HG03565 (cell line): ENCODE results near the gene UBP1.
"Not testable (repeated sequence)": the region's sequence is repeated elsewhere in the genome, so short reads cannot be mapped to it uniquely, and the experiment has no call there.

ENCODE experiments used
- ATAC-seq: cut with Tn5 transposase; IDR thresholded peaks from one replicate; pipeline ENCODE4 v1.9.1; 2021; ENCODE audit warnings: mild to moderate bottlenecking, moderate library complexity; ENCODE audit not compliant: unreplicated experiment

The UBP1 gene

DNA sequence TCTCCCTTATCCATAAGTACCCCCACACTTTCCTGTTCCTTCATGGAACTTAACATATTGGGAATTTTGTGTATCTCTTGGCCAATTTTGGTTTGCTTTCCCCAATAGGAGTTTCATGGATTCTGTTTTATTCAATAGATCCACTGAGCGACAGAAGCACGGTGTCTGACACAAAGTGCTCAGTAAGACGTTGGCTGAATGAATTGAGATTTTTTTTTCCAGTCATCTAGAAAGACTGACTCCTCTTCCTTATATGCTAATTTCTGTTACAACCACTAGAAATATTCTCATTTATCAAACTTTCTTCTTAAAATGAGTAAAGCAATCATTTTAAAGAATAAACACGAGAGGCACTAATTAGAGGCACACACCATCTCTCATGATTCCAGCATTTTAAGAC, 48.1 kb downstream of the UBP1 start:
- ATAC-seq, result no peak

DNA sequence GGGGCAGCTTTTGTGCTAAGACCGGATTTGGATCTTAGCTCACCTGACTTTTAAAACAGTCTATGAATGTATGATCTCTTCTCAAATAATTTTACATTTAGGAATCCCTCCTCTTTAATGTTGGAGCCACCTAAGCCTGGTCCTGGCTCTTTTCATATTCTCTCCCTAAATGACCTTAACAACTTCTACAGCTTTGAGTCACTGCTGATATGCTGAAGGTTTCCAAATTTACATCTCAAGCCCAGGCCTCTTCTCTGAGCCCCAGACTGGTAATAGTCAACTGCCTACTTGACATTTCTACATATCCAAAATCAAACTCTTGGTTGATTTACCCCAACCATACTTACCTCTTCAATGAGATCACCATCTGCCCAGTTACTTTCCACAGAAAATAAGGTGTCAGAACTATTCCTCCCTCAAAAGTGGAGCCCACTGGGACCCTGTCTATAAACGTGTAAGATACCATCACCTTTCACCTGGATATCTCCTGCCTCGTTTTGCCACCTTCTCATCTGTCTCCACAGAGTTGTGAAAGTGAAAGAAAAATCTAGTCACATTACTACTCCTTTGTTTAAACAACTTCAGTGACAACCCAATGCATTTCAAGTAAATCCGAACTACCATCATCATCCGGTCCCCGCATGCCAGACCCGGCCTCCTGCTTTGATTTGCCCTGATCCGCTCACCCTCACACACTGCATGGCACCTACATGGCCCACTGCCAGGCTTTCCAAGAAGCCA, 48.8 kb downstream of the UBP1 start:
- no peak for ATAC-seq

DNA sequence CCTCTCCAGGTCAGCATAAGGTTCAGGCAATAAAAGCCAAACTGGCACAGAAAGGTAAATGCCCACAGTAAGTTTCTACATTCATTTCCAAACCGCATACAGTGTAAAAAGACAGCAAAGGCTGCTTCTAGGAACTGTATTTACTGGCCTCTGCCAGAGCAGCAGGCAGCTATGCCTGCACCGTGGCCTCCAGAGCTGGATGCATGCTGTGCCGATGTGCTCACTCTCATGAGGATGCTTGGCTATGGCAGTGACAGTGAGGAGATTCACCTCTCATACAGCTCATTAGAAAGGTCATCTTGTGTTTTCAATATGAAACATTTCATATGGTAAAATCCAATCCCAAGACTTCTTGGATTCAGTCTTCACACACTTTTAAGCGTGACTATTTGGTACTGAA, 50.3 kb downstream of the UBP1 start:
- ATAC-seq, result no peak

DNA sequence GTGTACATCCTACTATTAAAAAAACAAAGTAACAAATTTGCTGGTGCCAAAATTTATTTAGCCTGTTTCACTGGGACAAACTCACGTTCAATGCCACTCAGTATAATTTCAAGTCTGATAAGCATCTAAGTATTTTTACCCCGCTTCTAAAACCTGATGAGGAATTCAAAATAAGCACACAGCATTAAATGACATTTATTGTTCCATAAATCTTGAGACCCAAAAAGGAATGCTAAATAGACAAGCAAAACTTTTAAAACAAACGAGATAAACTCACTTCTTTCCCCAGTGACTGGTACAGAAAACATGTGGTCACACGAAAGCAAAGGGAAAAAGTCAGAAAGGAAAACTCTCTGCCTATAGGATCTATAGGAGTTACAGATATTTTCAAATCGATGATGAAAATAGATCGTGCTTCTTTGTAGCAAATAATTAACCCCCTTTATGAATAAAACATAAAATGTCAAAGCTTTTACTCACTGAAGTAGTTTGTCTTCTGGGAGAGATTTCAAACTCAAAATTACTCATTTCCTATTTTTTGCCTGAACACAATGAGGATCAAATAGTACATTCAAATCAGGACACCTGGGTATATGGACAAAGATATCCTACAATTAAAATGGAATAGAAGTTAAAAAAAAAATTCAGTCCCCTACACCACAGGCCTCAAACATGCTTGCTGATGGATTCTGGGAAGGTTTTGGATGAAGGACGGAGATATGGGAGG, 51.7 kb downstream of the UBP1 start:
- no peak for ATAC-seq

DNA sequence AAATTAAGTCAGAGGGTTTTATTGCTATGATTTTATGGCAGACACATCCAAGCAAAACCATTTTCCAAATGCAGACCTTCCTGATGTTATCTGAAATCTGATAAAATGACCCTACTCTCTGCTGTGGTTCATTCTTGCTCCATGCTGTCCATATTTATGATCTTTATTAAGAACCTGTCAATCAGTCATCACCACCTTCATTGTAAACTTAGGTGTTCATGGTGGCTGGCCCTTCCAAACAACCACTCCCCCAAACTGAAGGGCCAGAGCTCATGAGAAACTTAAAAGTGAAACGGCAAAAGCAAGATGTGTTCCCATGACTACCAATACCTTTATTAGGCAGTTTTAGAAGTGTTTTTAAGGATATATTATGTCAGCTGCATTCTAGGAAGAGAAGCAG, 53.6 kb downstream of the UBP1 start:
- no peak for ATAC-seq

DNA sequence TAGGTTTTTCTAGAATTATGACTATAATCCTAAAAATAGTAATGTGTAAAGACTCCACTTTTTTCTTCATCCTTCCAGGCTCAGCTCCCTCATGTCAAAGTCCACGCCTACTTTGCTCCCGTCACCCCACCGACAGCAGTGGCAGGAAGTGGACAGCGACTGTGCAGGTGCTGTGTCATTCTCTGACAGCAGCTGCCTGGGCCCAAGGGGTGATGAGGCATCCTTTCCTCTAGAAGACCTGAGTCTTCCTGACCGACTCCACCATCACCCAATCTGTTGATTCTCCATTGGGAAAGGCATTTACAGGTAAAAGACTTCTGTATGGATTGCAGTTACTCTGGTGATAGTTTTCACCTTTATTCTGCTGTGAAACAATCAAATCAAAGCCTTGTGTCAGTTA, 54.8 kb downstream of the UBP1 start:
- ATAC-seq, result no peak

DNA sequence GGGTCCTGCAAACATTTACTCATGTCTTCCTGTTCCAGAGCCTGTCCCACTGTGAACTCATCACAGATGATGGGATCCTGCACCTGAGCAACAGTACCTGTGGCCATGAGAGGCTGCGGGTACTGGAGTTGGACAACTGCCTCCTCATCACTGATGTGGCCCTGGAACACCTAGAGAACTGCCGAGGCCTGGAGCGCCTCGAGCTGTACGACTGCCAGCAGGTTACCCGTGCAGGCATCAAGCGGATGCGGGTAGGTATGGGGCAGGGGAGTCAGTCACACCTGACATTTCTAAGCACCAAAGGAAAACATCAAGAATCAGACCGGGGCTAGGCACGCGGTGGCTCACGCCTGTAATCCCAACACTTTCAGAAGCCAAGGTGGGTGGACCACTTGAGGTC, 56.3 kb downstream of the UBP1 start:
- no peak for ATAC-seq

DNA sequence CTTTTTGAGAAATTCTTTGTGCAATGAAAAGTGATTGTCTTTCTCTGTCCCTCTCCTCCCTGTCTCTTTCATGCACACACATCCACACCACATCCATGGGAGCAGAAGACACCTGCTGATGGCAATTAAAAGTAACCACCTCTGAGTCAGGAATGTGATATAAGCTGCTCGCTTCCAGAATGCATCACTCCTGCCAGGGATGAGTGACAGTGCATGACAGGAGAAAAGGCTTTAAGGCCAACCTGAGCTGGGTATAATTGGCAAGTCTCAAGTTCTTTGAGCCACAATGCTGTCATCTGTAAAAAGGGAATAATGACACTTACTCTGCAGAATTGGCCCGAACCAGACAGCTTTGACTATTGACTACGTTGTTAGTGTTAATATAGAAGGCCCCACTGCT, 59.6 kb downstream of the UBP1 start:
- ATAC-seq, result no peak

DNA sequence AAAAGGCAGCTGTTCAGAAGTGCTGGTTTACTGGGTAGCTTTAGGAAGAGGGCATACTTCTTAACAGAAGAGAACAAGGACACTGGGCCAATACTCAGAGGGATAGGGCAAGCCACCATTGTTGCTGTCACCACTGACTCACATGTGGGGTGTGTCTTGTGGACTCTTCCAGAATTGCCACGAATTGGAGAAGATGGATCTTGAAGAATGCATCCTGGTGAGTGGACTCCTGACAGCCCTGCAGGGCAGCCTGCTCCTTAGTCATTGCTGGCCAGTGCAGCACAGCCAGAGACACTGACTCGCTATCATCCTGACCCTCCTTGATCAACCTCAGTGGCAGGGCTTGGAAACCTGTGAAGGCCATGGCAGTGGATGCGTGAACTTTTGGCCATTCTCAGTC, 62.3 kb downstream of the UBP1 start:
- no peak for ATAC-seq

DNA sequence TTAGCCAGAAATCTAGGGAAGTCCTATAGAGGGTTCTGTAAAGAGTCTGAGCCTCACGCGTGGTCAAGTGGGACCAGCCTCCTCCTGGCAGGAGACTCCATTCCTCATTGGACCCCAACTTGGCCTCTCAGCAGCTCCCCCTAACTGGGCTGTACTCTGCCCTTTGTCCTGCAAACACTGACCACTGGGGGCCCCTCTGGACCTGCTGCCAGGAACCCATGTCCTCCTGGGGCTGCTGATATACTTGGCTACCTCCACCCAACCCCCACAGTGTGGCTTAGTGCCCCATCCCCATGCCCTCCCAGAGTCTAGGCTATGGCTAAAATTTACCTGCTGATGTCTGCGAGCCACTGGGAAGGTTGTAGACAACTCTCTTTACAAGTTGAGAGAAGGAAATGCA, 62.7 kb downstream of the UBP1 start:
- ATAC-seq, result no peak

DNA sequence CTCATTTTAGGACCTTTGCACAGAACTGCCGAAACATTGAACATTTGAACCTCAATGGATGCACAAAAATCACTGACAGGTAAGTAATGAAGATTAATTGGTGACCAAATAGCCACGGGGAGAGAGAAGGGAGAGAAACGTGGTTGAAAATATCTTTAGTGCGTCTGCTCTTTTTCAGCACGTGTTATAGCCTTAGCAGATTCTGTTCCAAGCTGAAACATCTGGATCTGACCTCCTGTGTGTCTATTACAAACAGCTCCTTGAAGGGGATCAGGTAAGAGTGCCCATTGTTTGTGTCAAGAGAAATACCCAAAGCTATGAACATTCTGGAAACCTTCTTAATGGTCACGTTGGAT, 67.1 kb downstream of the UBP1 start:
- no peak for ATAC-seq

DNA sequence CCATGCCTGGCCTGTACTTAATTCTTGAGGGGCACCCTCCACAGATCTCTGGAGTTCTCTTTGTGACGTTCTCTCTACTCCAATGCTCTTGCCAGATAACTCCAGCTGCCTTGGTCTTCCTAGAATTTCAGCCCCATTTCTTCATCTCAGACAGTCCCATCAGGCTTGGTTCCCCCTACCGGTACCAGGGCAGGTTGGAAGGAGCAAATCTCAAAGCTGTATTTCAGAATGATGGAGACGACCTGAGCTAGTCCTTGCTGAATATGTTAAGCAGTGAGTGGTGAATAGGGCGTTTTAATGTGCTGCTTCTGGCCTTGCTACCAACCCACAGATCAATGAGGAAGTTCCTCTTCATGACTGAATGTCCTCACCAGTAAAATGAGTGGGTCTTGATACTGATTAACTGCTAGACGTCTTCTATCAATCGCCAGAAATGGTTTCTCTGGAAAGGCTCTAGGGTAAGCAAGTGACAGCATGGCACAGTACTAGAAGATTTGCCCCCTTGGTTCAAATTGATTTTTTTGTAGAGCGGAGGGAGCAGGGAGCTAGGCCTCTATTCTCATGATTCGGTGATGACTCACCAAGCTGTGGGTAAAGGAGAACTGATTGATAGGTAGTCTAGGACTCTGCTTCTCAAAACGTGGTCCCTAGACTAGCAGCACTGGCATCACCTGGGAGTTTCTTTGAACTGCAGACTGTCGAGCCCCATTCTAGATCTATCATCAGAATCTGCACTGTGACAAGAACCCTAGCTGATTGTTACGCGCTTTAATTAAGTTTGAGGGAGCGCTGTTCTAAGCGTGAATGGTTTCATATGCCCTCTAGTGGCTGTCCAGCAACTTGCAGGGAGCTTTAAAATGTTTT, 67.8 kb downstream of the UBP1 start:
- no peak for ATAC-seq

DNA sequence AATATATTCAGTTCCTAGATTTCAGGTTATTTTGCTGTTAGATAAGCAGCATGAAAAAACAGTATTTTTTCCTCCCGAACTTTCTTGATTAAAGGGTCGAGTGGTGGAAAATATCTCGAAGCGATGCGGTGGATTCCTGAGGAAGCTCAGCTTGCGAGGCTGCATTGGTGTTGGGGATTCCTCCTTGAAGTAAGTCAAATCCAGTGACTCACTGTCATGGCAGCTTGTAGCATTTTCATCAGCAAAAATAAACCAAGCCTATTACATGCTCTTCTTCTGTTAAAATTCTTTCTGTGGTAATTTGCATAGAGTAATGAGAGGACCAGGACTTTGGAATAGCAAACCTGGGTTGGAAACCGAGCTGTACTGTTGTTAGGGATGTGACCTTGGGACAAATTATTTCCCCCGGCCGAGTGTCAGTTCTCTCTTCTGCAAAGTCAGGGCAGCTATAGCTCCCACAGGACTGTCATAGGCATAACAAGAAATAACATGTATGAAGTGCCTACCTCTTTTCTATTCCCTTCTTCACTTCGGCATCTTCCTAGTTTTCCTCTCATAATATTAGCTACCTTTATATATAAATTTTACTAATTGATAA, 75.6 kb downstream of the UBP1 start:
- no peak for ATAC-seq

DNA sequence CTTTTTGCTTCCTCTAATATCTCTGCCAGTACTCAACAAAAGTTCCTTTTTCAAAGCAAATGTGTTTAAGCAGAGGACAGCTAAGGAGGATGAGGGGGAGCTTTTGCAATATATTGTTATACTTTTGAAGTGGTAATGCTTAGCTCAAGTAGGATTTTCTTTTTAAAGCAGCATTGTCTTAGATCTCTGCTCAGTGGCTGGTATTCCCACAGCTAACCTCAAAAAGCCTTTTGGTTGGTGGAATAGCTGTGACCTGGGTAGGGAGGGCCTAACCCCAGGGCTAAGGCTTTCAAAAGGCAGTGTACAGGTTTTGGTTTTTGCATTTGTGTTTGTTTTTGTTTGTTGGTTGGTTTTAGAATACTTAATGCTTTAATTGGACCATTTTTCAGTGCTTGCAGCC, 76.1 kb downstream of the UBP1 start:
- ATAC-seq, result no peak

DNA sequence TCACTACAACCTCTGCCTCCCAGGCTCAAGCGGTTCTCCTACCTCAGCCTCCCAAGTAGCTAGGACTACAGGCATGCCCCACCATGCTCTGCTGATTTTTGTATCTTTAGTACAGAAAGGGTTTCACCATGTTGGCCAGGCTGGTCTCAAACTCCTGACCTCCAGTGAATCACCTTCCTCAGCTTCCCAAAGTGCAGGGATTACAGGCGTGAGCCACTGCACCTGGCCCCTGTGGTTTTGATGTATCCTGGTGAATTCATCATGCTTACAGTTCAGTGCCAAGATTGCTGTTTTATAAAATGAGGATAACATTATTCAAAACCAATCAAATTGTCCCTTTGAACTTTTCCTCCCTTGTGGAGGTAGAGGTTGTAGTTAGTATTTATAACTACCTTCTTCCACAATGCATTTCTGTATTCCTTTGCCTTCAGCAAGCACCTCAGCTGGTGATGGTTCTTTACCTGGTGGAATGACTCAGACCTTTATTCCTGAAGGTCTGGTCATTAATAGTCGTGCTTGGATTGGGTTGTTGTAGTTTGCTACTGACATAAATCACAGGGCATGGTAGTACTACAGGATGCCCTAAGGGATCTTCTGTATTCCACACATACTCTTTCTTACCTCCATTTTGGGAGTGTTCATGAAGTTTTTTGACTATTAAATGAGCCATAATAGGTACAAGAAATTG, 76.9 kb downstream of the UBP1 start:
- no peak for ATAC-seq

DNA sequence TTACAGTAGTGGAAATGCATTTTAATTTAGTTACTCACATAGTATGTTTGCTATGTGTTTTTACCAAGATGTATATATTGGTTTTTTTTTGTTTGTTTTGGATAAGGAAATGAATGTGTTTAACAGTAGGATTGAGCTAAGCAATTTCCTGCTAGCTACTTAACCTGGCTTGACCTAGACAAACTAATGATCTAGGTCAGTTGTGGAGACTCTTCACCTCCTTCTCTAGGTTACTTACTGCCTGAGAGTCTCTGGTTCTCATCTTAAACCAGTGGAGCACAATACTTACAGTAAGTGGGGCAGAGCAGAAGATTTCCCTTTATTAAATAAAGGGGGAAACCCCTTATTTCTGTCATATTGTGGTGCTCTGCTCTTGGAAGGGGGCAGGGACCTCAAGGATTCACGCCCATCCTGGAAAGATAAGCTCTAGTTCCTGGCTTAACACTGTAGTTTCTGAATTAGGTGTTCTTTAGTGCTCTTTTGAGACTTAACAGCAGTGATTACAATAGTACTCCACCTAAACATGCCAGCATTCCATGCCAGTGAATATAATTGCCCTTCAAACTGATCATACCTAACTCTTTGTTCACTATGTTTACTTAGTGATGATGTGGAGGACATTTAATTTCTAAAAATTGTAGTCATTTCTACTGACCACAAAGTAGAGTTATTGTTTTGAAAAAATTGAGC, 79.9 kb downstream of the UBP1 start:
- no peak for ATAC-seq

DNA sequence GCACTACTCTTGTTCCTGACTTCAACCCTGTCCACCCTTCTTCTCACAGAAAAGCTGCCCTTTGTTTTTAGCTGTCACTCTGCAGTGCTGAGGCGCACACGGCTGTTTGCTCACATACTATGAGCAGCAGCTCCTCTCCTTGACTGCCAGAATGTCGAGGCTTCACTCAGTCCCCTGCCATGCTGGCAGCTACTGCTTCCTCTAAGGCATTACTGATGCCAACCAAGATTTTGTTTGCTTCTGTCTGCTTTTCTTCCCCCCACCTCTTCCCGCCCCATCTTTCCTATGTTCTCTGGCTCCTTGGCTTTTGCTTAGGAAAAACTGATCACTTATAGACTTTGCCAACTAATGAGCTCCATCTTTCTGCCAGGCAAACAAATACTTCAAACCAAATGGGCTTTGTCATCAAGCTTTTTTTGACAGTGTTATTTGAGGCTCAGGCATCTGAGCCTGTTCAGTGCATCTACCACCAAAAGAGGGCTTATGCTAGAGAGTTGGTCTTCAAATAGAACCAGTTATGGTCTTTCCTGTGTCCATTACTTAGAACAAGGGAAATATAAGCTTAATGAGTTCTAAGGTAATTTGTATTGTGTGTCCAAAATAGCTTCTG, 81.9 kb downstream of the UBP1 start:
- ATAC-seq, result no peak

DNA sequence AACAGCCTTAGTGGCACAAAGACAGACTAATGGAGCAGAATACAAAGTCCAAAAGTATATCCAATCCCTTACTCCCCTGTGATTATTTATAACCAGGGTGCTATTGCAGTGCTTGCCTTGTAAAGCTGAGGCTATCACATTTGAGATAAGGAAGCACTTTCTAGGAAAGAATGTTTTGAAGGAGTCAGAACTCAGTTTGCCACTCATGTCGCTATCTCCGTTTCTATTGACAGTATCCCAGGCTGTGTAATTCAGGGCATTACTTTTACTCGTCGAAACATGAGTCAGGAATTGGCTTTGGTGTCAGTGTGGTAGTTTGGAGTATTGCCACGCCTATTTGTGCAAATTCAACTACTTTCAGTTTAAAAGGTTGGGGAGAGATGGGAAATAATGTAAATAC, 84.6 kb downstream of the UBP1 start:
- ATAC-seq, result no peak

DNA sequence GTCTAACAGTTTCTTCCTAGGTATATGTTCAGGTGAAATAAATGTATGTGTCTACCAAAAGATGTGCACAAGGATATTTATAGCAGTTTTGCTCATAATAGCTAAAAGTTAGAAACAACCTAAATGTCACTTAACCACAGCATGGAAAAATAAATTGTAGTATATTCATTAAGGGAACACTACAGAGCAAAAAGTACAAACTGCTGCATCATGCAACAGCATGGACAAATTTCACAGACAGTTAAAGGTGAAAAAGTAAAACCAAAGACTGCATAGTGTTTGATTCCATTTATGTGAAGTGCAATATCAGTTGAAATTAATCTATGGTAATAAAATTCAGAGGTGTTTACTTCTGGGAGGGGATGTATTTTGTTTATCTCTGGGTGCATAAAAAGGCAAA, 100.4 kb downstream of the UBP1 start:
- ATAC-seq, result no peak

DNA sequence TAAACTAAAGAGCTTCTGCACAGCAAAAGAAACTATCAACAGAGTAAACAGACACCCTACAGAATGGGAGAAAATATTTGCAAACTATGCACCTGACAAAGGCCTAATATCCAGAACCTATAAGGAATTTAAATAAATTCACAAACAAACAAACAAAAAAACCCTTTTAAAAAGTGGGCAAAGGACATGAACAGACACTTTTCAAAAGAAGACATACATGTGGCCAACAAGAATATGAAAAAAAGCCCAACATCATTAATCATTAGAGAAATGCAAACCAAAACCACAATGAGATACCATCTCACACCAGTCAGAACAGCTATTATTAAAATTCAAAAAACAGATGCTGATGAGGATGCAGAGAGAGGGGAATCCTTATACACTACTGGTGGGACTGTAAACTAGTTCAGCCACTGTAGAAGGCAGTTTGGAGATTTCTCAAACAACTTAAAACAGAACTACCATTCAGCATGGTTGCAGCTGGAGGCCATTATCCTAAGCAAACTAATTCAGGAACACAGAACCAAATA, 101.2 kb downstream of the UBP1 start:
- not testable (repeated sequence) for ATAC-seq
